RWPE2 (cell line): Measurements from ENCODE around the gene FGF4.
A peak's percentile ranks its signal among the peaks of the same experiment; 100 is the strongest.

Experiments
- ATAC-seq: fragments of 200-7000 bp; cut with Tn5 transposase; 3 replicates; pipeline ENCODE4 v1.9.1; 2021; ENCODE audit warnings: low read depth
- DNase-seq: peaks from one replicate; pipeline ENCODE4 v3.0.0-alpha.2; 2020; ENCODE audit warnings: low spot score
- H3K27ac ChIP-seq: fragments of 450-650 bp; 2 replicates; pipeline ENCODE4 v1.5.1; 2017; ENCODE audit warnings: mild to moderate bottlenecking; ENCODE audit not compliant: poor library complexity, severe bottlenecking
- H3K27me3 ChIP-seq: fragments of 250-450 bp; sonication (Bioruptor Pico); 2 replicates; pipeline ENCODE4 v1.5.1; 2021; ENCODE audit warnings: mild to moderate bottlenecking, moderate library complexity; ENCODE audit not compliant: insufficient read depth, poor library complexity, severe bottlenecking
- H3K36me3 ChIP-seq: fragments of 250-450 bp; sonication (Bioruptor Pico); 2 replicates; pipeline ENCODE4 v1.5.1; 2020; ENCODE audit warnings: low read depth, mild to moderate bottlenecking, moderate library complexity
- H3K4me1 ChIP-seq: fragments of 250-450 bp; sonication (Bioruptor Pico); 2 replicates; pipeline ENCODE4 v1.5.1; 2021; ENCODE audit warnings: mild to moderate bottlenecking, moderate library complexity; ENCODE audit not compliant: insufficient read depth, poor library complexity, severe bottlenecking
- H3K4me3 ChIP-seq: fragments of 250-450 bp; sonication (Bioruptor Pico); 2 replicates; pipeline ENCODE4 v1.5.1; 2021; ENCODE audit warnings: mild to moderate bottlenecking, moderate library complexity; ENCODE audit not compliant: severe bottlenecking
- H3K9me3 ChIP-seq: fragments of 250-450 bp; sonication (Bioruptor Pico); 2 replicates; pipeline ENCODE4 v1.5.1; 2021; ENCODE audit warnings: mild to moderate bottlenecking, moderate library complexity; ENCODE audit not compliant: severe bottlenecking
- CTCF ChIP-seq: fragments of 450-650 bp; IDR thresholded peaks from one replicate; pipeline ENCODE4 v1.5.1; 2017; ENCODE audit warnings: mild to moderate bottlenecking, moderate library complexity; ENCODE audit not compliant: poor library complexity, severe bottlenecking

The FGF4 gene

GRCh38 chr11:69731110-69731509, 44.0 kb downstream of the FGF4 start:
- no peaks in the 10 kb centered on the region for H3K27me3 ChIP-seq
- TF ChIP-seq CTCF: no peak
- H3K36me3 ChIP-seq: no peaks in the 10 kb centered on the region
- ATAC-seq: no peak
- no peaks in the 10 kb centered on the region for H3K4me1 ChIP-seq
- H3K4me3 ChIP-seq: no peak overlapping the region
- H3K27ac ChIP-seq: no peak overlapping the region
- no peaks in the 10 kb centered on the region for H3K9me3 ChIP-seq
- DNase-seq: peak; percentile 41

- no peaks in the 10 kb centered on the region for H3K4me1 ChIP-seq
- DNase-seq (peak; percentile 42), ATAC-seq (no peak)
- H3K27me3 ChIP-seq: no peaks in the 10 kb centered on the region
- no peak for TF ChIP-seq CTCF
- H3K4me3 ChIP-seq: no peak overlapping the region
- H3K27ac ChIP-seq: no peak overlapping the region
- no peaks in the 10 kb centered on the region for H3K9me3 ChIP-seq
- no peaks in the 10 kb centered on the region for H3K36me3 ChIP-seq
Observed at GRCh38 chr11:69730500-69730899, 44.6 kb downstream of the FGF4 start.

GRCh38 chr11:69729252-69729651, 45.9 kb downstream of the FGF4 start:
- H3K4me3 ChIP-seq: no peak overlapping the region
- no peak for ATAC-seq
- no peak for TF ChIP-seq CTCF
- no peaks in the 10 kb centered on the region for H3K4me1 ChIP-seq
- no peaks in the 10 kb centered on the region for H3K9me3 ChIP-seq
- H3K27me3 ChIP-seq: no peaks in the 10 kb centered on the region
- peak; percentile 29 for DNase-seq
- no peak overlapping the region for H3K27ac ChIP-seq
- H3K36me3 ChIP-seq: no peaks in the 10 kb centered on the region

GRCh38 chr11:69727266-69727665, 47.9 kb downstream of the FGF4 start:
- Histone ChIP-seq H3K4me1 (no peaks in the 10 kb centered on the region), H3K36me3 (no peaks in the 10 kb centered on the region), H3K27me3 (no peaks in the 10 kb centered on the region), H3K9me3 (no peaks in the 10 kb centered on the region), H3K27ac (no peak overlapping the region), H3K4me3 (no peak overlapping the region)
- DNase-seq (peak; percentile 40), ATAC-seq (no peak; the same call in 2 of the 3 replicates)
- no peak for TF ChIP-seq CTCF

GRCh38 chr11:69726481-69726880, 48.7 kb downstream of the FGF4 start:
- Histone ChIP-seq H3K4me3 (no peak overlapping the region), H3K36me3 (no peaks in the 10 kb centered on the region), H3K27me3 (no peaks in the 10 kb centered on the region), H3K9me3 (no peaks in the 10 kb centered on the region), H3K27ac (no peak overlapping the region), H3K4me1 (no peaks in the 10 kb centered on the region)
- ATAC-seq (no peak), DNase-seq (peak; percentile 33)
- TF ChIP-seq CTCF: no peak
